HCT116 (cell line): Measurements from ENCODE around the gene GPN2. TPM values are rescaled to one million over a fixed set of nuclear protein-coding genes. Genes with fewer than 3 reads are reported as not detected.

Source experiments
- ATAC-seq: fragments of 200-7000 bp; cut with Tn5 transposase; 2 replicates; pipeline ENCODE4 v1.9.1; 2020; ENCODE audit warnings: mild to moderate bottlenecking, moderate library complexity
- BruUV-seq: library from RNA; stranded (reverse); fragments of 400-500 nt; replicated peaks from 2 replicates; lab custom pipeline; 2021; lab: Mats Ljungman, UMichigan
- CTCF ChIA-PET: fragments of 300-600 bp; sonication (Branson Sonifier 250); formaldehyde crosslinking; loops from one replicate; lab custom pipeline; 2021; ENCODE audit warnings: antibody characterized with exemption; lab: Charles Lee
- POLR2A ChIA-PET: fragments of 300-600, 350-600 bp; sonication (Branson Sonifier 250); formaldehyde crosslinking; loops from one replicate; lab custom pipeline; 2021; ENCODE audit warnings: antibody characterized with exemption; lab: Charles Lee
- RAD21 ChIA-PET, 2 experiments: fragments of 300-600 bp; sonication (Branson Sonifier 250); formaldehyde crosslinking; loops; one replicate each; lab custom pipeline; 2023; ENCODE audit warnings: low total read pairs in 2 of 2; ENCODE audit not compliant: uncharacterized antibody in 2 of 2, unreplicated experiment in 2 of 2, low non-redundant PET in 1 of 2; lab: Charles Lee
- DNase-seq: peaks from one replicate; pipeline ENCODE4 v3.0.0-alpha.2; 2010; ENCODE audit warnings: low read depth, low spot score
- H2AFZ ChIP-seq: fragments of 200-600 bp; shearing (Covaris generic), sonication (generic); 2 replicates; pipeline ENCODE4 v1.6.1; 2017; ENCODE audit warnings: low read depth, mixed run types, mixed read lengths, antibody characterized with exemption, low read length; ENCODE audit not compliant: poor library complexity, severe bottlenecking
- H3K27ac ChIP-seq: 2 replicates; pipeline ENCODE4 v1.5.1; 2012; ENCODE audit warnings: low read depth, low read length
- H3K27me3 ChIP-seq: fragments of 200-600 bp; sonication (generic); 2 replicates; pipeline ENCODE4 v1.6.1; 2016; ENCODE audit warnings: mixed run types, low read length, mixed read lengths; ENCODE audit not compliant: insufficient read depth
- H3K36me3 ChIP-seq, 2 experiments: fragments of 200-500 bp in 1 of 2; fragments of 200-600 bp in 1 of 2; sonication (Bioruptor generic) in 1 of 2; sonication (generic) in 1 of 2; 2 replicates each; pipeline versions ENCODE4 v1.5.1 to v1.6.1; 2014 to 2016; ENCODE audit warnings: low read length in 2 of 2, inconsistent platforms in 1 of 2, mixed read lengths in 1 of 2, mixed run types in 1 of 2; ENCODE audit not compliant: insufficient read depth in 2 of 2, control insufficient read depth in 1 of 2
- H3K4me1 ChIP-seq, 2 experiments: fragments of 200-600 bp in 1 of 2; sonication (generic) in 1 of 2; 2 replicates each; pipeline versions ENCODE4 v1.5.1 to v1.6.1; 2012 to 2017; ENCODE audit warnings: low read length in 2 of 2, inconsistent platforms in 1 of 2, mild to moderate bottlenecking in 1 of 2, mixed read lengths in 1 of 2, mixed run types in 1 of 2, moderate library complexity in 1 of 2; ENCODE audit not compliant: insufficient read depth in 2 of 2, control insufficient read depth in 1 of 2
- H3K4me2 ChIP-seq: fragments of 200-600 bp; sonication (generic); 2 replicates; pipeline ENCODE4 v1.6.1; 2017; ENCODE audit warnings: mixed run types, low read length, mixed read lengths
- H3K4me3 ChIP-seq, 2 experiments: fragments of 200-600 bp in 1 of 2; sonication (generic) in 1 of 2; replicated peaks in 1 of 2; 2 replicates each; pipeline ENCODE4 v1.5.1; 2011 to 2016; ENCODE audit warnings: low read length in 2 of 2, control low read depth in 1 of 2, low read depth in 1 of 2, mild to moderate bottlenecking in 1 of 2, mixed read lengths in 1 of 2, mixed run types in 1 of 2
- H3K79me2 ChIP-seq: fragments of 200-600 bp; sonication (generic); 2 replicates; pipeline ENCODE4 v1.6.1; 2017; ENCODE audit warnings: mild to moderate bottlenecking, mixed run types, low read length, moderate library complexity, mixed read lengths; ENCODE audit not compliant: insufficient read depth
- H3K9ac ChIP-seq: fragments of 200-600 bp; sonication (generic); 2 replicates; pipeline ENCODE4 v1.6.1; 2016; ENCODE audit warnings: low read length, mixed read lengths
- H3K9me2 ChIP-seq: fragments of 200-600 bp; sonication (generic), shearing (Covaris generic); 2 replicates; pipeline ENCODE4 v1.6.1; 2017; ENCODE audit warnings: mixed run types, mild to moderate bottlenecking, moderate library complexity; ENCODE audit not compliant: insufficient read depth
- H3K9me3 ChIP-seq, 2 experiments: fragments of 200-500 bp in 1 of 2; fragments of 200-600 bp in 1 of 2; sonication (Bioruptor generic) in 1 of 2; sonication (generic) in 1 of 2; 2 replicates each; pipeline ENCODE4 v1.6.1; 2014 to 2017; ENCODE audit warnings: low read length in 2 of 2, mixed read lengths in 2 of 2, inconsistent platforms in 1 of 2, low read depth in 1 of 2, mild to moderate bottlenecking in 1 of 2, mixed run types in 1 of 2, moderate library complexity in 1 of 2; ENCODE audit not compliant: control insufficient read depth in 1 of 2, insufficient read depth in 1 of 2
- H4K20me1 ChIP-seq: fragments of 200-600 bp; sonication (generic), shearing (Covaris generic); 2 replicates; pipeline ENCODE4 v1.6.1; 2017; ENCODE audit warnings: mixed run types, mild to moderate bottlenecking, moderate library complexity; ENCODE audit not compliant: insufficient read depth
- CBX3 ChIP-seq: IDR thresholded peaks from 2 replicates; pipeline ENCODE4 v1.6.1; 2012; ENCODE audit warnings: low read depth
- ELF1 ChIP-seq: IDR thresholded peaks from 2 replicates; pipeline ENCODE4 v1.6.1; 2012; ENCODE audit warnings: low read depth, borderline replicate concordance
- EZH2 ChIP-seq: fragments of 200-600 bp; sonication (generic); IDR thresholded peaks from 2 replicates; pipeline ENCODE4 v1.6.1; 2017; ENCODE audit warnings: antibody characterized with exemption, mixed run types
- FOSL1 ChIP-seq: IDR thresholded peaks from 2 replicates; pipeline ENCODE4 v1.6.1; 2012; ENCODE audit warnings: low read depth
- JUND ChIP-seq: IDR thresholded peaks from 2 replicates; pipeline ENCODE4 v1.6.1; 2012
- SIN3A ChIP-seq: IDR thresholded peaks from 2 replicates; pipeline ENCODE4 v1.6.1; 2012; ENCODE audit warnings: low read depth
- TCF7L2 ChIP-seq: IDR thresholded peaks from 2 replicates; pipeline ENCODE4 v1.7.0; 2011; ENCODE audit warnings: borderline replicate concordance, inconsistent platforms; ENCODE audit not compliant: insufficient read depth, insufficient read length; ENCODE audit errors: extremely low read depth
- YY1 ChIP-seq: IDR thresholded peaks from 2 replicates; pipeline ENCODE4 v1.6.1; 2011; ENCODE audit warnings: low read length, low read depth, moderate library complexity, mild to moderate bottlenecking; ENCODE audit not compliant: insufficient replicate concordance; ENCODE audit errors: extremely low read depth
- ZNF274 ChIP-seq: fragments of 200-500 bp; sonication (Bioruptor generic); IDR thresholded peaks from 2 replicates; pipeline ENCODE4 v1.6.1; 2014; ENCODE audit warnings: mild to moderate bottlenecking, low read depth, low read length, inconsistent platforms
- intact Hi-C: fragments of 100-400 bp; cut with micrococcal nuclease; formaldehyde crosslinking; loops from 2 replicates; pipeline ENCODE4 v1.10.0; 2022
- total RNA-seq: library from RNA; stranded (reverse); gene quantifications from one replicate; pipeline ENCODE4 v1.2.1, GENCODE V29; 2021; ENCODE audit not compliant: unreplicated experiment
- TF ChIP-seq, protein P1 (sequence below), 3 experiments: fragments of 200-600 bp in 1 of 3; sonication (generic) in 1 of 3; IDR thresholded peaks in 2 of 3; conservative IDR thresholded peaks in 1 of 3; 2 replicates each; pipeline ENCODE4 v1.5.1; 2012 to 2017; ENCODE audit warnings: low read depth in 2 of 3, low read length in 2 of 3, antibody characterized with exemption in 1 of 3, borderline replicate concordance in 1 of 3, control low read depth in 1 of 3, mild to moderate bottlenecking in 1 of 3, mixed read lengths in 1 of 3, mixed run types in 1 of 3, moderate library complexity in 1 of 3; ENCODE audit not compliant: insufficient read depth in 1 of 3
- TF ChIP-seq, protein P2 (sequence below): IDR thresholded peaks from 2 replicates; pipeline ENCODE4 v1.6.1; 2012
- TF ChIP-seq, protein P3 (sequence below): IDR thresholded peaks from 2 replicates; pipeline ENCODE4 v1.6.1; 2012; ENCODE audit warnings: low read depth

GPN2 gene
- total RNA-seq, 1 experiment from 2014 or later = 37.2 TPM

DNA sequence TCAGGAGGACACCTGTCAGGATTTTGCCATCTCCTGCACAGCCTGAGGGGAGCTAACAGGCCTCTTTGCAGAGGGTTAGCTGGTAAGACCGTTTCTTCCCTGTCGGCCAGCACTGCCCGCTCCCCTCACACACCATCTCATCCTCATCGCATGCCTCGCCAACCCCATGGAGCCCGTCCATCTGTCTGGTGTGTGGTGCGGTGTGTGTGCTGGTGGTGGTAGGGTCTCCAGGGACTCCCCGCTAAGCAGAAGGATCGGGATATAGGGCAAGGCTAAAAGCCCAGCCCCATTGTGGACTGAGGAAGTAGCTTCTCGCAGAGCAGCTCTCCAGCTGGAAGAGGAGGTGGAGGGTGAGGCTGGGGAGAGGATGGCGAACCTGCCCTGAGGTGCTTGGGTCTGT lies 33.9 kb downstream of the GPN2 start:
- H3K9me3 ChIP-seq = no peaks in the 10 kb centered on the region
- no peaks in the 10 kb centered on the region for H3K9me2 ChIP-seq
- no peaks in the 10 kb centered on the region for H3K79me2 ChIP-seq
- H3K4me1 ChIP-seq = peaks cover 31 to 80% of the 10 kb centered on the region in 2 experiments
- intact Hi-C loops = no loop called here
- ChIA-PET CTCF (interaction anchor here (1.6 kb wide), 1 partner anchor 16 kb away, joined by 6 read pairs; no protein-coding TSS in a partner anchor), RAD21 (no interaction called here), POLR2A (no interaction called here)
- DNase-seq (no peak), ATAC-seq (no peak)
- H2AFZ ChIP-seq = no peak overlapping the region
- H3K36me3 ChIP-seq = peaks cover 2 to 28% of the 10 kb centered on the region in 2 experiments; a peak in 3 of 4 replicates
- no peaks in the 10 kb centered on the region for H3K27me3 ChIP-seq
- H3K4me3 ChIP-seq = no peak overlapping the region
- no peak overlapping the region for H3K27ac ChIP-seq
- H3K4me2 ChIP-seq = no peak overlapping the region
- BruUV-seq = no TSS peak
- H4K20me1 ChIP-seq = no peaks in the 10 kb centered on the region
- no peak for TF ChIP-seq CBX3
- TF ChIP-seq JUND = no peak
- TF ChIP-seq, protein P1, sequence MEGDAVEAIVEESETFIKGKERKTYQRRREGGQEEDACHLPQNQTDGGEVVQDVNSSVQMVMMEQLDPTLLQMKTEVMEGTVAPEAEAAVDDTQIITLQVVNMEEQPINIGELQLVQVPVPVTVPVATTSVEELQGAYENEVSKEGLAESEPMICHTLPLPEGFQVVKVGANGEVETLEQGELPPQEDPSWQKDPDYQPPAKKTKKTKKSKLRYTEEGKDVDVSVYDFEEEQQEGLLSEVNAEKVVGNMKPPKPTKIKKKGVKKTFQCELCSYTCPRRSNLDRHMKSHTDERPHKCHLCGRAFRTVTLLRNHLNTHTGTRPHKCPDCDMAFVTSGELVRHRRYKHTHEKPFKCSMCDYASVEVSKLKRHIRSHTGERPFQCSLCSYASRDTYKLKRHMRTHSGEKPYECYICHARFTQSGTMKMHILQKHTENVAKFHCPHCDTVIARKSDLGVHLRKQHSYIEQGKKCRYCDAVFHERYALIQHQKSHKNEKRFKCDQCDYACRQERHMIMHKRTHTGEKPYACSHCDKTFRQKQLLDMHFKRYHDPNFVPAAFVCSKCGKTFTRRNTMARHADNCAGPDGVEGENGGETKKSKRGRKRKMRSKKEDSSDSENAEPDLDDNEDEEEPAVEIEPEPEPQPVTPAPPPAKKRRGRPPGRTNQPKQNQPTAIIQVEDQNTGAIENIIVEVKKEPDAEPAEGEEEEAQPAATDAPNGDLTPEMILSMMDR (IDR thresholded peaks at IDR 0.05 in 2 of 3, conservative IDR thresholded peaks at IDR 0.05 in 1 of 3; ENCODE audit: borderline replicate concordance in 1 of 3, insufficient read depth in 1 of 3, low read depth in 2 of 3, low read length in 2 of 3) = no peak
- TF ChIP-seq ZNF274 = no peak
- TF ChIP-seq, protein P2, sequence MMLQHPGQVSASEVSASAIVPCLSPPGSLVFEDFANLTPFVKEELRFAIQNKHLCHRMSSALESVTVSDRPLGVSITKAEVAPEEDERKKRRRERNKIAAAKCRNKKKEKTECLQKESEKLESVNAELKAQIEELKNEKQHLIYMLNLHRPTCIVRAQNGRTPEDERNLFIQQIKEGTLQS = no peak
- TF ChIP-seq EZH2 = no peak
- no peak for TF ChIP-seq YY1
- TF ChIP-seq FOSL1 = no peak
- TF ChIP-seq, protein P3, sequence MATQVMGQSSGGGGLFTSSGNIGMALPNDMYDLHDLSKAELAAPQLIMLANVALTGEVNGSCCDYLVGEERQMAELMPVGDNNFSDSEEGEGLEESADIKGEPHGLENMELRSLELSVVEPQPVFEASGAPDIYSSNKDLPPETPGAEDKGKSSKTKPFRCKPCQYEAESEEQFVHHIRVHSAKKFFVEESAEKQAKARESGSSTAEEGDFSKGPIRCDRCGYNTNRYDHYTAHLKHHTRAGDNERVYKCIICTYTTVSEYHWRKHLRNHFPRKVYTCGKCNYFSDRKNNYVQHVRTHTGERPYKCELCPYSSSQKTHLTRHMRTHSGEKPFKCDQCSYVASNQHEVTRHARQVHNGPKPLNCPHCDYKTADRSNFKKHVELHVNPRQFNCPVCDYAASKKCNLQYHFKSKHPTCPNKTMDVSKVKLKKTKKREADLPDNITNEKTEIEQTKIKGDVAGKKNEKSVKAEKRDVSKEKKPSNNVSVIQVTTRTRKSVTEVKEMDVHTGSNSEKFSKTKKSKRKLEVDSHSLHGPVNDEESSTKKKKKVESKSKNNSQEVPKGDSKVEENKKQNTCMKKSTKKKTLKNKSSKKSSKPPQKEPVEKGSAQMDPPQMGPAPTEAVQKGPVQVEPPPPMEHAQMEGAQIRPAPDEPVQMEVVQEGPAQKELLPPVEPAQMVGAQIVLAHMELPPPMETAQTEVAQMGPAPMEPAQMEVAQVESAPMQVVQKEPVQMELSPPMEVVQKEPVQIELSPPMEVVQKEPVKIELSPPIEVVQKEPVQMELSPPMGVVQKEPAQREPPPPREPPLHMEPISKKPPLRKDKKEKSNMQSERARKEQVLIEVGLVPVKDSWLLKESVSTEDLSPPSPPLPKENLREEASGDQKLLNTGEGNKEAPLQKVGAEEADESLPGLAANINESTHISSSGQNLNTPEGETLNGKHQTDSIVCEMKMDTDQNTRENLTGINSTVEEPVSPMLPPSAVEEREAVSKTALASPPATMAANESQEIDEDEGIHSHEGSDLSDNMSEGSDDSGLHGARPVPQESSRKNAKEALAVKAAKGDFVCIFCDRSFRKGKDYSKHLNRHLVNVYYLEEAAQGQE = no peak
- TF ChIP-seq ELF1 = no peak
- no peak for TF ChIP-seq TCF7L2
- no peak for TF ChIP-seq SIN3A
- no peak overlapping the region for H3K9ac ChIP-seq
